ENCODE data around the gene MAPK1.
A peak's percentile ranks its signal among the peaks of the same experiment; 100 is the strongest.
"Not testable (repeated sequence)": the region's sequence is repeated elsewhere in the genome, so short reads cannot be mapped to it uniquely, and the experiment has no call there.

MAPK1 gene

GRCh38 chr22:21744917-21745316 lies 122.5 kb downstream of the MAPK1 start:
- DNase-seq: not testable (repeated sequence)

- no peak for DNase-seq
These were observed 125.7 kb downstream of the MAPK1 start for GRCh38 chr22:21741790-21742189.

- no peak for DNase-seq
These were observed 126.4 kb downstream of the MAPK1 start for GRCh38 chr22:21741059-21741458.

GRCh38 chr22:21739828-21740377 lies 127.5 kb downstream of the MAPK1 start:
- no peak for DNase-seq

GRCh38 chr22:21738966-21739365 lies 128.5 kb downstream of the MAPK1 start:
- DNase-seq: no peak

GRCh38 chr22:21738081-21738480 lies 129.4 kb downstream of the MAPK1 start:
- DNase-seq: no peak

- DNase-seq: no peak
These were observed 130.5 kb downstream of the MAPK1 start for GRCh38 chr22:21736948-21737347.

- no peak for DNase-seq
These were observed 131.3 kb downstream of the MAPK1 start for GRCh38 chr22:21736084-21736642.

GRCh38 chr22:21735200-21736083 lies 132.0 kb downstream of the MAPK1 start, which contains the start of gene YPEL1:
Gene YPEL1 (minus strand): TSS chr22:21735794. CDS start chr22:21710744, 25,050 bp downstream.
- peak; percentile 91 for DNase-seq

GRCh38 chr22:21734540-21735199 lies 132.8 kb downstream of the MAPK1 start:
- DNase-seq: no peak

- DNase-seq: no peak
These were observed 135.9 kb downstream of the MAPK1 start for GRCh38 chr22:21731503-21731902.

- DNase-seq: no peak
These were observed 136.7 kb downstream of the MAPK1 start for GRCh38 chr22:21730535-21731308.

GRCh38 chr22:21729184-21729583 lies 138.3 kb downstream of the MAPK1 start:
- DNase-seq: not testable (repeated sequence)

GRCh38 chr22:21728270-21728669 lies 139.2 kb downstream of the MAPK1 start:
- DNase-seq: no peak

- DNase-seq: no peak
These were observed 139.7 kb downstream of the MAPK1 start for GRCh38 chr22:21727768-21728167.

- no peak for DNase-seq
These were observed 140.3 kb downstream of the MAPK1 start for GRCh38 chr22:21727159-21727558.

GRCh38 chr22:21726650-21727049 lies 140.8 kb downstream of the MAPK1 start:
- DNase-seq: peak; percentile 47

GRCh38 chr22:21725956-21726649 lies 141.3 kb downstream of the MAPK1 start:
- DNase-seq: no peak

- DNase-seq: not testable (repeated sequence)
These were observed 142.9 kb downstream of the MAPK1 start for GRCh38 chr22:21724496-21724895.

GRCh38 chr22:21721195-21721852 lies 146.1 kb downstream of the MAPK1 start:
- not testable (repeated sequence) for DNase-seq

- DNase-seq: not testable (repeated sequence)
These were observed 147.1 kb downstream of the MAPK1 start for GRCh38 chr22:21720191-21720859.
